T-helper 2 cell treated with Interferon-gamma antibody and Interleukin-4, amounts not matched to agents 100 ng/mL and 5 ng/mL, for 36 hours (primary cell): Measurements from ENCODE around the gene LRFN3. TPM values are rescaled to one million over a fixed set of nuclear protein-coding genes. Genes with fewer than 3 reads are reported as not detected.
"Not testable (repeated sequence)": the region's sequence is repeated elsewhere in the genome, so short reads cannot be mapped to it uniquely, and the experiment has no call there.

Experiments
- intact Hi-C: fragments of 100-400 bp; cut with micrococcal nuclease; formaldehyde crosslinking; loops from one replicate; pipeline ENCODE4 v1.15.1; 2023
- total RNA-seq: library from RNA; stranded (reverse); gene quantifications from 2 replicates; pipeline ENCODE4 v1.2.3, GENCODE V29; 2022

The LRFN3 gene
- 9.7 and 11.4 TPM in 2 replicates for total RNA-seq

- intact Hi-C loops: loop anchor here (1.0 kb wide), 1 partner anchor 54 kb away; no protein-coding TSS in a partner anchor
Measured at GRCh38 chr19:35935911-35936737, at the start of gene LRFN3. Gene LRFN3, plus strand, starts transcription at chr19:35936374. Its CDS starts 3,052 bp downstream, at chr19:35939426.

- intact Hi-C loops: no loop called here
Measured at GRCh38 chr19:35887197-35887596, 49.0 kb upstream of the LRFN3 start.

GRCh38 chr19:35888398-35888797 lies 47.8 kb upstream of the LRFN3 start:
- intact Hi-C loops: no loop called here

- intact Hi-C loops: no loop called here
Measured at GRCh38 chr19:35889370-35890112, 46.6 kb upstream of the LRFN3 start.

- intact Hi-C loops: no loop called here
Measured at GRCh38 chr19:35890113-35890650, 46.0 kb upstream of the LRFN3 start.

- intact Hi-C loops: not testable (repeated sequence)
Measured at GRCh38 chr19:35891819-35892218, 44.4 kb upstream of the LRFN3 start.

- intact Hi-C loops: no loop called here
Measured at GRCh38 chr19:35894342-35894741, 41.8 kb upstream of the LRFN3 start.

GRCh38 chr19:35895911-35896642 lies 40.1 kb upstream of the LRFN3 start:
- intact Hi-C loops: no loop called here

- intact Hi-C loops: no loop called here
Measured at GRCh38 chr19:35896643-35897040, 39.5 kb upstream of the LRFN3 start.

GRCh38 chr19:35897706-35898451 lies 38.3 kb upstream of the LRFN3 start:
- intact Hi-C loops: loop anchor here (2.0 kb wide), 1 partner anchor 15 kb away; no protein-coding TSS in a partner anchor

GRCh38 chr19:35898499-35898809 lies 37.7 kb upstream of the LRFN3 start:
- intact Hi-C loops: loop anchor here (2.0 kb wide), 1 partner anchor 16 kb away; no protein-coding TSS in a partner anchor

- intact Hi-C loops: loop anchor here (1.0 to 5.0 kb wide), 3 partner anchors 17 to 187 kb away; no protein-coding TSS in a partner anchor
Measured at GRCh38 chr19:35899547-35900214, 36.5 kb upstream of the LRFN3 start.

GRCh38 chr19:35901055-35901644 lies 35.0 kb upstream of the LRFN3 start:
- intact Hi-C loops: loop anchor here (5.0 kb wide), 1 partner anchor 189 kb away; no protein-coding TSS in a partner anchor

GRCh38 chr19:35901854-35902661 lies 34.1 kb upstream of the LRFN3 start, which contains the start of gene HCST:
Gene HCST, plus strand, starts transcription at chr19:35902529. Its CDS starts 65 bp downstream, at chr19:35902594.
- intact Hi-C loops: loop anchor here (2.0 to 5.0 kb wide), 2 partner anchors 157 to 190 kb away; partner anchors contain the start of genes PSENEN and U2AF1L4

- intact Hi-C loops: loop anchor here (1.0 to 5.0 kb wide), 3 partner anchors 28 to 191 kb away; partner anchors contain the start of genes PSENEN and U2AF1L4
Measured at GRCh38 chr19:35902870-35903475, 33.2 kb upstream of the LRFN3 start.

- intact Hi-C loops: loop anchor here (1.0 to 5.0 kb wide), 3 partner anchors 28 to 191 kb away; partner anchors contain the start of genes PSENEN and U2AF1L4
Measured at GRCh38 chr19:35903550-35904179, 32.5 kb upstream of the LRFN3 start.
